Measurements from ENCODE around the gene KIF5C. TPM values are rescaled to one million over a fixed set of nuclear protein-coding genes. Genes with fewer than 3 reads are reported as not detected.

The KIF5C gene
- total RNA-seq, 1 experiment from 2014 or later: 0.87 TPM

- Mint-ChIP-seq H3K27me3 (ENCODE audit: unreplicated experiment) (peaks cover 36% of the 10 kb centered on the region), H3K4me3 (ENCODE audit: low read depth, unreplicated experiment) (no peak overlapping the region), H3K27ac (ENCODE audit: unreplicated experiment) (no peak overlapping the region), H3K9me3 (ENCODE audit: low read depth, unreplicated experiment) (no peaks in the 10 kb centered on the region), H3K36me3 (ENCODE audit: insufficient read depth, unreplicated experiment) (no peaks in the 10 kb centered on the region), H3K4me1 (ENCODE audit: low read depth, unreplicated experiment) (no peaks in the 10 kb centered on the region)
- TF ChIP-seq, protein P1, sequence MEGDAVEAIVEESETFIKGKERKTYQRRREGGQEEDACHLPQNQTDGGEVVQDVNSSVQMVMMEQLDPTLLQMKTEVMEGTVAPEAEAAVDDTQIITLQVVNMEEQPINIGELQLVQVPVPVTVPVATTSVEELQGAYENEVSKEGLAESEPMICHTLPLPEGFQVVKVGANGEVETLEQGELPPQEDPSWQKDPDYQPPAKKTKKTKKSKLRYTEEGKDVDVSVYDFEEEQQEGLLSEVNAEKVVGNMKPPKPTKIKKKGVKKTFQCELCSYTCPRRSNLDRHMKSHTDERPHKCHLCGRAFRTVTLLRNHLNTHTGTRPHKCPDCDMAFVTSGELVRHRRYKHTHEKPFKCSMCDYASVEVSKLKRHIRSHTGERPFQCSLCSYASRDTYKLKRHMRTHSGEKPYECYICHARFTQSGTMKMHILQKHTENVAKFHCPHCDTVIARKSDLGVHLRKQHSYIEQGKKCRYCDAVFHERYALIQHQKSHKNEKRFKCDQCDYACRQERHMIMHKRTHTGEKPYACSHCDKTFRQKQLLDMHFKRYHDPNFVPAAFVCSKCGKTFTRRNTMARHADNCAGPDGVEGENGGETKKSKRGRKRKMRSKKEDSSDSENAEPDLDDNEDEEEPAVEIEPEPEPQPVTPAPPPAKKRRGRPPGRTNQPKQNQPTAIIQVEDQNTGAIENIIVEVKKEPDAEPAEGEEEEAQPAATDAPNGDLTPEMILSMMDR (IDR thresholded peaks at IDR 0.05; ENCODE audit: unreplicated experiment): no peak
- BruUV-seq (replicated peaks): no TSS peak
- intact Hi-C loops (cut with micrococcal nuclease; ENCODE audit: unreplicated experiment): no loop called here
- no peak for DNase-seq
- CTCF ChIA-PET: no interaction called here
Observed at GRCh38 chr2:148943097-148943496, 68.1 kb downstream of the KIF5C start.

- no peak overlapping the region for H3K27ac Mint-ChIP-seq (ENCODE audit: unreplicated experiment)
- TF ChIP-seq, protein P1 (IDR thresholded peaks at IDR 0.05; ENCODE audit: unreplicated experiment): no peak
- no peaks in the 10 kb centered on the region for H3K4me1 Mint-ChIP-seq (ENCODE audit: low read depth, unreplicated experiment)
- no peaks in the 10 kb centered on the region for H3K36me3 Mint-ChIP-seq (ENCODE audit: insufficient read depth, unreplicated experiment)
- DNase-seq: no peak
- intact Hi-C loops (cut with micrococcal nuclease; ENCODE audit: unreplicated experiment): no loop called here
- CTCF ChIA-PET: no interaction called here
- no peaks in the 10 kb centered on the region for H3K9me3 Mint-ChIP-seq (ENCODE audit: low read depth, unreplicated experiment)
- no peak overlapping the region for H3K4me3 Mint-ChIP-seq (ENCODE audit: low read depth, unreplicated experiment)
- peaks cover 46% of the 10 kb centered on the region for H3K27me3 Mint-ChIP-seq (ENCODE audit: unreplicated experiment)
- BruUV-seq (replicated peaks): no TSS peak
Observed at GRCh38 chr2:148944536-148944935, 69.5 kb downstream of the KIF5C start.

DNA sequence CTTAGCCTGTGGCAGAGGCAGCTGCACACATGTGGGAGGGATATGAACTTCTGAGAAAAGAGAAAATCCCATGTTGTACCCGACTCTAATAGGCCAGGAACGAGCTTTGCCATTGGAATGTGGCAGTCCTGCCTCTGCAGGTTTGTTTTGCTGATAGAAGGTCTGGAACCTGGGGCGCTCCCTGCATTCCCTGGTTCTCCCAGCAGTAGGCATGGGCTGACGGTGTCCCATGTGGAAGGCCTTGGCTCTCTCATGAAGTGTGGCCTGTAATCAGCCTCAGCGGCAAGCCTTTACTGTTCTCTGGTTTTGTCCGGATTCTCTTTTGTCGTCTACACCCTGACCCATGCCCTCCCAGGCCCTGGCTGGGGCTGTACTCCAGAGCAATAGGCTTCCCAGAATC is 72.3 kb downstream of the KIF5C start:
- H3K27me3 Mint-ChIP-seq (ENCODE audit: unreplicated experiment): peaks cover 45% of the 10 kb centered on the region
- CTCF ChIA-PET: no interaction called here
- no peak for DNase-seq
- no peaks in the 10 kb centered on the region for H3K36me3 Mint-ChIP-seq (ENCODE audit: insufficient read depth, unreplicated experiment)
- H3K4me1 Mint-ChIP-seq (ENCODE audit: low read depth, unreplicated experiment): no peaks in the 10 kb centered on the region
- intact Hi-C loops (cut with micrococcal nuclease; ENCODE audit: unreplicated experiment): no loop called here
- no peak overlapping the region for H3K4me3 Mint-ChIP-seq (ENCODE audit: low read depth, unreplicated experiment)
- H3K9me3 Mint-ChIP-seq (ENCODE audit: low read depth, unreplicated experiment): no peaks in the 10 kb centered on the region
- TF ChIP-seq, protein P1 (IDR thresholded peaks at IDR 0.05; ENCODE audit: unreplicated experiment): no peak
- H3K27ac Mint-ChIP-seq (ENCODE audit: unreplicated experiment): no peak overlapping the region
- BruUV-seq (replicated peaks): no TSS peak

GRCh38 chr2:148948868-148949267 is 73.8 kb downstream of the KIF5C start:
- no peak for DNase-seq
- no peak overlapping the region for H3K4me3 Mint-ChIP-seq (ENCODE audit: low read depth, unreplicated experiment)
- intact Hi-C loops (cut with micrococcal nuclease; ENCODE audit: unreplicated experiment): no loop called here
- H3K27me3 Mint-ChIP-seq (ENCODE audit: unreplicated experiment): peaks cover 32% of the 10 kb centered on the region
- H3K9me3 Mint-ChIP-seq (ENCODE audit: low read depth, unreplicated experiment): no peaks in the 10 kb centered on the region
- H3K36me3 Mint-ChIP-seq (ENCODE audit: insufficient read depth, unreplicated experiment): no peaks in the 10 kb centered on the region
- no peaks in the 10 kb centered on the region for H3K4me1 Mint-ChIP-seq (ENCODE audit: low read depth, unreplicated experiment)
- TF ChIP-seq, protein P1 (IDR thresholded peaks at IDR 0.05; ENCODE audit: unreplicated experiment): no peak
- BruUV-seq (replicated peaks): no TSS peak
- no peak overlapping the region for H3K27ac Mint-ChIP-seq (ENCODE audit: unreplicated experiment)
- CTCF ChIA-PET: no interaction called here

All from Calu3 (cell line).